ENCODE data around the gene CYTH3.
"Not testable (repeated sequence)": the region's sequence is repeated elsewhere in the genome, so short reads cannot be mapped to it uniquely, and the experiment has no call there.

CYTH3 gene

DNA sequence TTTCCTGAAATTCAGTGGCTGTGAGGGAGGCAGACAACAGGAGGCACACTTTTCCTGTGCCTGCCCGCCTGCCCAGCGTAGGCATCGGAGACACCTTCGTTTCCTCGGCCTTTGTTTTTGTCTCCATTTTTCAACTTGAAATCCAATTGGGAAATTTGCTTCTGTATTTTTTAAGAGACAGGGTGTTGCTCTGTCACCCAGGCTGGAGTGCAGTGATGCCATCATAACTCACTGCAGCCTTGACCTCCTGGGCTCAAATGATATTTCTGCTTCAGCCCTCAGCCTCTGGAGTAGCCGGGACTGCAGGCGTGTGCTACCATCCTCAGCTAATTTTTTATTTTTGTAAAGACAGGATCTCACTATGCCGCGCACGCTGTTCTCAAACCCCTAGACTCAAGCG is 116.8 kb downstream of the CYTH3 start:
- Histone ChIP-seq H3K4me3 (ENCODE audit: severe bottlenecking) (no peak overlapping the region), H3K4me1 (ENCODE audit: insufficient read depth, poor library complexity, severe bottlenecking) (no peaks in the 10 kb centered on the region), H3K27ac (ENCODE audit: poor library complexity, severe bottlenecking) (no peak overlapping the region), H3K36me3 (ENCODE audit: low read depth) (peaks cover 77% of the 10 kb centered on the region), H3K27me3 (ENCODE audit: insufficient read depth, poor library complexity, severe bottlenecking) (no peaks in the 10 kb centered on the region), H3K9me3 (ENCODE audit: severe bottlenecking) (no peaks in the 10 kb centered on the region)
- ATAC-seq (ENCODE audit: low read depth), result no peak
- no peak for DNase-seq (ENCODE audit: low spot score)
- TF ChIP-seq, protein P1, sequence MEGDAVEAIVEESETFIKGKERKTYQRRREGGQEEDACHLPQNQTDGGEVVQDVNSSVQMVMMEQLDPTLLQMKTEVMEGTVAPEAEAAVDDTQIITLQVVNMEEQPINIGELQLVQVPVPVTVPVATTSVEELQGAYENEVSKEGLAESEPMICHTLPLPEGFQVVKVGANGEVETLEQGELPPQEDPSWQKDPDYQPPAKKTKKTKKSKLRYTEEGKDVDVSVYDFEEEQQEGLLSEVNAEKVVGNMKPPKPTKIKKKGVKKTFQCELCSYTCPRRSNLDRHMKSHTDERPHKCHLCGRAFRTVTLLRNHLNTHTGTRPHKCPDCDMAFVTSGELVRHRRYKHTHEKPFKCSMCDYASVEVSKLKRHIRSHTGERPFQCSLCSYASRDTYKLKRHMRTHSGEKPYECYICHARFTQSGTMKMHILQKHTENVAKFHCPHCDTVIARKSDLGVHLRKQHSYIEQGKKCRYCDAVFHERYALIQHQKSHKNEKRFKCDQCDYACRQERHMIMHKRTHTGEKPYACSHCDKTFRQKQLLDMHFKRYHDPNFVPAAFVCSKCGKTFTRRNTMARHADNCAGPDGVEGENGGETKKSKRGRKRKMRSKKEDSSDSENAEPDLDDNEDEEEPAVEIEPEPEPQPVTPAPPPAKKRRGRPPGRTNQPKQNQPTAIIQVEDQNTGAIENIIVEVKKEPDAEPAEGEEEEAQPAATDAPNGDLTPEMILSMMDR (IDR thresholded peaks at IDR 0.05; ENCODE audit: poor library complexity, severe bottlenecking), result no peak

DNA sequence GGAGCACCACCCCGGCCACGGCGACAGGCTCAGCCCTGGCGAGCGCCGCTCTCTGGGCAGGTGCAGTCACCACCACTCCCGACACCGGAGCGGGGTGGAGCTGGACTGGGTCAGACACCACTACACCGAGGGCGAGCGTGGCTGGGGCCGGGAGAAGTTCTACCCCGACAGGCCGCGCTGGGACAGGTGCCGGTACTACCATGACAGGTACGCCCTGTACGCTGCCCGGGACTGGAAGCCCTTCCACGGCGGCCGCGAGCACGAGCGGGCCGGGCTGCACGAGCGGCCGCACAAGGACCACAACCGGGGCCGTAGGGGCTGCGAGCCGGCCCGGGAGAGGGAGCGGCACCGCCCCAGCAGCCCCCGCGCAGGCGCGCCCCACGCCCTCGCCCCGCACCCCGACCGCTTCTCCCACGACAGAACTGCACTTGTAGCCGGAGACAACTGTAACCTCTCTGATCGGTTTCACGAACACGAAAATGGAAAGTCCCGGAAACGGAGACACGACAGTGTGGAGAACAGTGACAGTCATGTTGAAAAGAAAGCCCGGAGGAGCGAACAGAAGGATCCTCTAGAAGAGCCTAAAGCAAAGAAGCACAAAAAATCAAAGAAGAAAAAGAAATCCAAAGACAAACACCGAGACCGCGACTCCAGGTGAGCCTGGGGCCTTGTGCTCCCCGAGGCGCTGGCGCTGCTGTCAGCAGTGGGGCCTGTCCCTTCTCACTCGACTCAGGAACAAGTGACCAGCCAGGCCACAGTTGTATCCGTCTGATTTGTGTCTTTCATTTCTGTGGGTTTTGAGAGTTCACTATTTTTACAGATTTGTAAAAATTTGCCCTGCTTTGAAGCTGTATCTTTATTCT is 117.7 kb downstream of the CYTH3 start:
- H3K4me1 ChIP-seq (ENCODE audit: insufficient read depth, poor library complexity, severe bottlenecking), result no peaks in the 10 kb centered on the region
- DNase-seq (ENCODE audit: low spot score) (no peak), ATAC-seq (ENCODE audit: low read depth) (no peak)
- no peak overlapping the region for H3K27ac ChIP-seq (ENCODE audit: poor library complexity, severe bottlenecking)
- no peak overlapping the region for H3K4me3 ChIP-seq (ENCODE audit: severe bottlenecking)
- H3K27me3 ChIP-seq (ENCODE audit: insufficient read depth, poor library complexity, severe bottlenecking), result no peaks in the 10 kb centered on the region
- TF ChIP-seq, protein P1 (IDR thresholded peaks at IDR 0.05; ENCODE audit: poor library complexity, severe bottlenecking), result no peak
- H3K9me3 ChIP-seq (ENCODE audit: severe bottlenecking), result no peaks in the 10 kb centered on the region
- H3K36me3 ChIP-seq (ENCODE audit: low read depth), result peaks cover 82% of the 10 kb centered on the region

DNA sequence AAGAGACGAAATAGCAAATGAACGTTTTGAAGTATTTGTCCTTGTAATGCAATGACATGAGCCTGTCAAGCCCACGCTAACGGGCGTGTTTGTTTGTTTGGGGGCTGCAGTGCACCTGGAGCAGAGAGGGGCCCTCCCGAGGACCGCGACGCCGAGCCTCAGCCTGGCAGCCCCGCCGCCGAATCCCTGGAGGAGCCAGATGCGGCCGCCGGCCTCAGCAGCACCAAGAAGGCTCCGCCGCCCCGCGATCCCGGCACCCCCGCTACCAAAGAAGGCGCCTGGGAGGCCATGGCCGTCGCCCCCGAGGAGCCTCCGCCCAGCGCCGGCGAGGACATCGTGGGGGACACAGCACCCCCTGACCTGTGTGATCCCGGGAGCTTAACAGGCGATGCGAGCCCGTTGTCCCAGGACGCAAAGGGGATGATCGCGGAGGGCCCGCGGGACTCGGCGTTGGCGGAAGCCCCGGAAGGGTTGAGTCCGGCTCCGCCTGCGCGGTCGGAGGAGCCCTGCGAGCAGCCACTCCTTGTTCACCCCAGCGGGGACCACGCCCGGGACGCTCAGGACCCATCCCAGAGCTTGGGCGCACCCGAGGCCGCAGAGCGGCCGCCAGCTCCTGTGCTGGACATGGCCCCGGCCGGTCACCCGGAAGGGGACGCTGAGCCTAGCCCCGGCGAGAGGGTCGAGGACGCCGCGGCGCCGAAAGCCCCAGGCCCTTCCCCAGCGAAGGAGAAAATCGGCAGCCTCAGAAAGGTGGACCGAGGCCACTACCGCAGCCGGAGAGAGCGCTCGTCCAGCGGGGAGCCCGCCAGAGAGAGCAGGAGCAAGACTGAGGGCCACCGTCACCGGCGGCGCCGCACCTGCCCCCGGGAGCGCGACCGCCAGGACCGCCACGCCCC is 118.5 kb downstream of the CYTH3 start:
- Histone ChIP-seq H3K4me1 (ENCODE audit: insufficient read depth, poor library complexity, severe bottlenecking) (no peaks in the 10 kb centered on the region), H3K27me3 (ENCODE audit: insufficient read depth, poor library complexity, severe bottlenecking) (no peaks in the 10 kb centered on the region), H3K36me3 (ENCODE audit: low read depth) (peaks cover 85% of the 10 kb centered on the region), H3K27ac (ENCODE audit: poor library complexity, severe bottlenecking) (no peak overlapping the region), H3K4me3 (ENCODE audit: severe bottlenecking) (no peak overlapping the region), H3K9me3 (ENCODE audit: severe bottlenecking) (no peaks in the 10 kb centered on the region)
- DNase-seq (ENCODE audit: low spot score), result no peak
- ATAC-seq (ENCODE audit: low read depth), result no peak
- TF ChIP-seq, protein P1 (IDR thresholded peaks at IDR 0.05; ENCODE audit: poor library complexity, severe bottlenecking), result no peak

DNA sequence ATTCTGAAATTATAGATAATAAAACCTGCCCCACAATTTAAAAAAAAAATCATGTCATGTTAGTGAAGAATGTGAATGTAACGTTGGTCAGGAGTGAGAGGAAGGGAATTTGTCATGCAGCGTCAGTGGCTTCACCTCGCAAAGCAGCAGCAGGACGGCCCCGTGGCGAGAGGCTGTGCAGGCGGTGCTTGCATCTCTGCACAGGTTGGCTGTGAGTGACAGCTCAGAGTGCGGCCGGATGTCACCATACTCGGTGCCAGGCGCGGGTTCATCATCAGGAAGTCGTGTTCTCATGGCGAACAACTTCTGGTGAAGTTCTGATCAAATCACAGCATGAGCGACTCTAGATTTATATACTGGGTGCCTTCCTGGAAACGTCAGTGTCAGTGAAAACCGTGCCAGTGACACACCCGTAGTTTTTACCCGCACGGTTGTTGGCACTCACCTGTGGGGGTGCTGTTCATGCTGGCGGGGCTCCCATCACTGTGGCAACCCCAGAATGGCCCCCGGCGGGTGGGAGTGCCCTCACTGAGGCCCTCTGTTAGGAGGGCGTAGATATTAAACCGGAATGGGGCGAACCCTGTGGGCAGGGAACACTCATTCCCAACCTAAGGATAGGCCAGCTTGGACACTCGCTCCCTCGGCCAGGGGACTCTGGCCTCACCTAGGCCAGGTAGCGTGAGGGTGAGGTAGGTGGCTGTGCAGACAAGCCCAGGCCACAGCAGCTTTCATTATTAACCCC is 120.3 kb downstream of the CYTH3 start:
- Histone ChIP-seq H3K36me3 (ENCODE audit: low read depth) (peaks cover 87% of the 10 kb centered on the region), H3K4me1 (ENCODE audit: insufficient read depth, poor library complexity, severe bottlenecking) (no peaks in the 10 kb centered on the region), H3K9me3 (ENCODE audit: severe bottlenecking) (no peaks in the 10 kb centered on the region), H3K27me3 (ENCODE audit: insufficient read depth, poor library complexity, severe bottlenecking) (no peaks in the 10 kb centered on the region), H3K4me3 (ENCODE audit: severe bottlenecking) (no peak overlapping the region), H3K27ac (ENCODE audit: poor library complexity, severe bottlenecking) (no peak overlapping the region)
- no peak for DNase-seq (ENCODE audit: low spot score)
- TF ChIP-seq, protein P1 (IDR thresholded peaks at IDR 0.05; ENCODE audit: poor library complexity, severe bottlenecking), result no peak
- no peak for ATAC-seq (ENCODE audit: low read depth)

DNA sequence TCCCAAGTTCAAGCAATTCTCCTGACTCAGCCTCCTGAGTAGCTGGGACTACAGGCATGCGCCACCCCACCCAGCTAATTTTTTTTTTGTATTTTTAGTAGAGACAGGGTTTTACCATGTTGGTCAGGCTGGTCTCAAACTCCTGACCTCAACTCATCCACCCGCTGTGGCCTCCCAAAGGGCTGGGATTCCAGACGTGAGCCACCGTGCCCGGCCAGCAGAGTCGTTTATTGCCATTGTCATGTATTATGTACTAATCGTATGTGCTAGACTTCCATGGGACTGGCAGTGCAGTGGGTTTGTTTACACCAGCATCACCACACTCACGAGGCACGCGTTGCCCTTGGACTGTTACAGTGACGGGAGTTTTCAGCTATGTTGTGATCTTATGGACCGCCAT is 120.9 kb downstream of the CYTH3 start:
- H3K9me3 ChIP-seq (ENCODE audit: severe bottlenecking); H3K4me1 ChIP-seq (ENCODE audit: insufficient read depth, poor library complexity, severe bottlenecking); DNase-seq (ENCODE audit: low spot score); ATAC-seq (ENCODE audit: low read depth); H3K4me3 ChIP-seq (ENCODE audit: severe bottlenecking); H3K27ac ChIP-seq (ENCODE audit: poor library complexity, severe bottlenecking); H3K27me3 ChIP-seq (ENCODE audit: insufficient read depth, poor library complexity, severe bottlenecking): not testable (repeated sequence)
- peaks cover 84% of the 10 kb centered on the region for H3K36me3 ChIP-seq (ENCODE audit: low read depth)

Measured in RWPE2 (cell line).